Neural cell (in vitro differentiated cells): ENCODE measurements around the gene PLCD1. TPM values are rescaled to one million over a fixed set of nuclear protein-coding genes. Genes with fewer than 3 reads are reported as not detected.

Source experiments
- H2AFZ ChIP-seq: fragments of 200-600, 300-800 bp; sonication (generic), shearing (Covaris generic); 2 replicates; pipeline ENCODE4 v1.6.0; 2014; ENCODE audit warnings: low read depth, mild to moderate bottlenecking, antibody characterized with exemption, low read length, moderate library complexity
- H3F3A ChIP-seq: fragments of 200-600 bp; shearing (Covaris generic); 2 replicates; pipeline ENCODE4 v1.6.1; 2016; ENCODE audit warnings: mild to moderate bottlenecking, moderate library complexity, mixed read lengths, antibody characterized with exemption, low read length; ENCODE audit not compliant: insufficient read depth, poor library complexity, severe bottlenecking
- H3K27ac ChIP-seq: fragments of 200-600, 300-800 bp; sonication (generic), shearing (Covaris generic); 2 replicates; pipeline ENCODE4 v1.5.1; 2014; ENCODE audit warnings: mild to moderate bottlenecking, low read length, moderate library complexity
- H3K27me3 ChIP-seq: fragments of 300-800, 200-600 bp; sonication (generic), shearing (Covaris generic); 2 replicates; pipeline ENCODE4 v1.6.0; 2014; ENCODE audit warnings: mild to moderate bottlenecking, low read depth, low read length, moderate library complexity; ENCODE audit not compliant: insufficient read depth
- H3K36me3 ChIP-seq: fragments of 300-800, 200-600 bp; sonication (generic), shearing (Covaris generic); 2 replicates; pipeline ENCODE4 v1.5.1; 2014; ENCODE audit warnings: mild to moderate bottlenecking, antibody characterized with exemption, low read length, moderate library complexity; ENCODE audit not compliant: insufficient read depth
- H3K4me2 ChIP-seq: fragments of 300-800, 200-600 bp; sonication (generic), shearing (Covaris generic); 2 replicates; pipeline ENCODE4 v1.6.0; 2014; ENCODE audit warnings: mild to moderate bottlenecking, low read length
- H3K4me3 ChIP-seq: fragments of 300-800, 200-600 bp; sonication (generic), shearing (Covaris generic); 2 replicates; pipeline ENCODE4 v1.5.1; 2014; ENCODE audit warnings: mild to moderate bottlenecking, low read length, moderate library complexity
- H3K79me2 ChIP-seq: fragments of 200-600 bp; shearing (Covaris generic); replicated peaks from 2 replicates; pipeline ENCODE4 v1.6.0; 2014; ENCODE audit warnings: mild to moderate bottlenecking, low read length, moderate library complexity; ENCODE audit not compliant: insufficient read depth
- H3K9ac ChIP-seq: fragments of 300-800, 200-600 bp; sonication (generic), shearing (Covaris generic); 2 replicates; pipeline ENCODE4 v1.6.1; 2016; ENCODE audit warnings: mild to moderate bottlenecking, low read length, mixed read lengths
- H3K9me2 ChIP-seq: fragments of 200-600 bp; shearing (Covaris generic); 2 replicates; pipeline ENCODE4 v1.6.1; 2016; ENCODE audit warnings: mild to moderate bottlenecking, low read length, mixed read lengths; ENCODE audit not compliant: insufficient read depth
- H3K9me3 ChIP-seq: fragments of 200-600, 300-800 bp; sonication (generic), shearing (Covaris generic); 2 replicates; pipeline ENCODE4 v1.6.1; 2016; ENCODE audit warnings: mild to moderate bottlenecking, mixed run types, low read length, moderate library complexity, mixed read lengths
- H4K20me1 ChIP-seq: fragments of 200-600 bp; shearing (Covaris generic); 2 replicates; pipeline ENCODE4 v1.6.1; 2016; ENCODE audit warnings: mild to moderate bottlenecking, mixed run types; ENCODE audit not compliant: insufficient read depth
- EP300 ChIP-seq: fragments of 450-650 bp; conservative IDR thresholded peaks from 2 replicates; pipeline ENCODE4 v1.6.1; 2014; ENCODE audit warnings: antibody characterized with exemption, mild to moderate bottlenecking, moderate library complexity; ENCODE audit not compliant: poor library complexity, severe bottlenecking
- EZH2 ChIP-seq: fragments of 200-600, 300-800 bp; shearing (Covaris generic), sonication (generic); IDR thresholded peaks from 2 replicates; pipeline ENCODE4 v1.6.1; 2014; ENCODE audit warnings: antibody characterized with exemption, low read length, borderline replicate concordance, mild to moderate bottlenecking; ENCODE audit not compliant: insufficient read depth, poor library complexity, severe bottlenecking
- MXI1 ChIP-seq: fragments of 450-650 bp; conservative IDR thresholded peaks from 2 replicates; pipeline ENCODE4 v1.6.1; 2014; ENCODE audit warnings: antibody characterized with exemption, mild to moderate bottlenecking; ENCODE audit not compliant: poor library complexity, severe bottlenecking
- POLR2AphosphoS5 ChIP-seq: IDR thresholded peaks from 2 replicates; pipeline ENCODE4 v1.6.1; 2012
- RAD21 ChIP-seq: fragments of 450-650 bp; conservative IDR thresholded peaks from 2 replicates; pipeline ENCODE4 v1.6.1; 2014; ENCODE audit warnings: antibody characterized with exemption, mild to moderate bottlenecking, moderate library complexity
- SMC3 ChIP-seq: fragments of 450-650 bp; conservative IDR thresholded peaks from 2 replicates; pipeline ENCODE4 v1.6.1; 2014; ENCODE audit warnings: antibody characterized with exemption, mild to moderate bottlenecking, moderate library complexity; ENCODE audit not compliant: poor library complexity
- TAF1 ChIP-seq: IDR thresholded peaks from 2 replicates; pipeline ENCODE4 v1.6.1; 2012; ENCODE audit warnings: low read depth
- polyA plus RNA-seq: library from polyadenylated mRNA; depleted of rRNA; stranded (reverse); fragments of >200 nt; gene quantifications from 2 replicates; pipeline ENCODE4 v1.2.3, GENCODE V29; 2014
- TF ChIP-seq, protein P1 (sequence below): fragments of 450-650 bp; IDR thresholded peaks from 2 replicates; pipeline ENCODE4 v1.5.1; 2014; ENCODE audit warnings: antibody characterized with exemption, mild to moderate bottlenecking, moderate library complexity; ENCODE audit not compliant: poor library complexity, severe bottlenecking
- TF ChIP-seq, protein P2 (sequence below): IDR thresholded peaks from 2 replicates; pipeline ENCODE4 v1.6.1; 2012; ENCODE audit warnings: borderline replicate concordance

The PLCD1 gene
- polyA plus RNA-seq, 1 donor from 2014 or later: 4.6 TPM

DNA sequence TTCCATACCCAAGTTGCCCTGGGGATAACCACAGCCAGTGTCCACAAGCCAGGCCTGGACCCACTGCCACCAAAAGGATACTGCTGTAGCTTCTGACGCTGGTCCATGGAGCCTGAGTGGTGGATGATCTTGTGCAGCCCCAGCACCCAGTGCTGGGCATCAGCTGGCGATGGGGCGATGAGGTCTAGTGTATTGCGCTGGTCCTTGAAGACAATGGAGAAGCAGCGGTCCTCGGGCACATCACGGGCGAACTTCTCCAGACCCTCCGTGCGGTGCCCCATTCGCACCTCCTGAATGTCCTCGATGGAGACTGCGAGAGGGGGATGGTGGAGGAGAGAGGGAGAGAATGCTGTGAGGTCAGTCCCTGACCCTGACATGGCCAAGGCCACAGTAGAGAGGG is 13.0 kb downstream of the PLCD1 start:
- no peaks in the 10 kb centered on the region for H3K79me2 ChIP-seq
- no peaks in the 10 kb centered on the region for H3F3A ChIP-seq
- no peak overlapping the region for H3K4me3 ChIP-seq
- no peaks in the 10 kb centered on the region for H3K9me3 ChIP-seq
- H4K20me1 ChIP-seq: no peaks in the 10 kb centered on the region
- H3K27me3 ChIP-seq: no peaks in the 10 kb centered on the region
- H3K9me2 ChIP-seq: no peaks in the 10 kb centered on the region
- no peak overlapping the region for H3K9ac ChIP-seq
- H3K4me2 ChIP-seq: no peak overlapping the region
- H2AFZ ChIP-seq: no peak overlapping the region
- no peaks in the 10 kb centered on the region for H3K36me3 ChIP-seq
- H3K27ac ChIP-seq: no peak overlapping the region
- TF ChIP-seq MXI1 (no peak), RAD21 (no peak), TAF1 (no peak), EP300 (no peak), POLR2AphosphoS5 (no peak), SMC3 (no peak), EZH2 (no peak)
- TF ChIP-seq, protein P1, sequence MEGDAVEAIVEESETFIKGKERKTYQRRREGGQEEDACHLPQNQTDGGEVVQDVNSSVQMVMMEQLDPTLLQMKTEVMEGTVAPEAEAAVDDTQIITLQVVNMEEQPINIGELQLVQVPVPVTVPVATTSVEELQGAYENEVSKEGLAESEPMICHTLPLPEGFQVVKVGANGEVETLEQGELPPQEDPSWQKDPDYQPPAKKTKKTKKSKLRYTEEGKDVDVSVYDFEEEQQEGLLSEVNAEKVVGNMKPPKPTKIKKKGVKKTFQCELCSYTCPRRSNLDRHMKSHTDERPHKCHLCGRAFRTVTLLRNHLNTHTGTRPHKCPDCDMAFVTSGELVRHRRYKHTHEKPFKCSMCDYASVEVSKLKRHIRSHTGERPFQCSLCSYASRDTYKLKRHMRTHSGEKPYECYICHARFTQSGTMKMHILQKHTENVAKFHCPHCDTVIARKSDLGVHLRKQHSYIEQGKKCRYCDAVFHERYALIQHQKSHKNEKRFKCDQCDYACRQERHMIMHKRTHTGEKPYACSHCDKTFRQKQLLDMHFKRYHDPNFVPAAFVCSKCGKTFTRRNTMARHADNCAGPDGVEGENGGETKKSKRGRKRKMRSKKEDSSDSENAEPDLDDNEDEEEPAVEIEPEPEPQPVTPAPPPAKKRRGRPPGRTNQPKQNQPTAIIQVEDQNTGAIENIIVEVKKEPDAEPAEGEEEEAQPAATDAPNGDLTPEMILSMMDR: no peak
- TF ChIP-seq, protein P2, sequence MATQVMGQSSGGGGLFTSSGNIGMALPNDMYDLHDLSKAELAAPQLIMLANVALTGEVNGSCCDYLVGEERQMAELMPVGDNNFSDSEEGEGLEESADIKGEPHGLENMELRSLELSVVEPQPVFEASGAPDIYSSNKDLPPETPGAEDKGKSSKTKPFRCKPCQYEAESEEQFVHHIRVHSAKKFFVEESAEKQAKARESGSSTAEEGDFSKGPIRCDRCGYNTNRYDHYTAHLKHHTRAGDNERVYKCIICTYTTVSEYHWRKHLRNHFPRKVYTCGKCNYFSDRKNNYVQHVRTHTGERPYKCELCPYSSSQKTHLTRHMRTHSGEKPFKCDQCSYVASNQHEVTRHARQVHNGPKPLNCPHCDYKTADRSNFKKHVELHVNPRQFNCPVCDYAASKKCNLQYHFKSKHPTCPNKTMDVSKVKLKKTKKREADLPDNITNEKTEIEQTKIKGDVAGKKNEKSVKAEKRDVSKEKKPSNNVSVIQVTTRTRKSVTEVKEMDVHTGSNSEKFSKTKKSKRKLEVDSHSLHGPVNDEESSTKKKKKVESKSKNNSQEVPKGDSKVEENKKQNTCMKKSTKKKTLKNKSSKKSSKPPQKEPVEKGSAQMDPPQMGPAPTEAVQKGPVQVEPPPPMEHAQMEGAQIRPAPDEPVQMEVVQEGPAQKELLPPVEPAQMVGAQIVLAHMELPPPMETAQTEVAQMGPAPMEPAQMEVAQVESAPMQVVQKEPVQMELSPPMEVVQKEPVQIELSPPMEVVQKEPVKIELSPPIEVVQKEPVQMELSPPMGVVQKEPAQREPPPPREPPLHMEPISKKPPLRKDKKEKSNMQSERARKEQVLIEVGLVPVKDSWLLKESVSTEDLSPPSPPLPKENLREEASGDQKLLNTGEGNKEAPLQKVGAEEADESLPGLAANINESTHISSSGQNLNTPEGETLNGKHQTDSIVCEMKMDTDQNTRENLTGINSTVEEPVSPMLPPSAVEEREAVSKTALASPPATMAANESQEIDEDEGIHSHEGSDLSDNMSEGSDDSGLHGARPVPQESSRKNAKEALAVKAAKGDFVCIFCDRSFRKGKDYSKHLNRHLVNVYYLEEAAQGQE: no peak

DNA sequence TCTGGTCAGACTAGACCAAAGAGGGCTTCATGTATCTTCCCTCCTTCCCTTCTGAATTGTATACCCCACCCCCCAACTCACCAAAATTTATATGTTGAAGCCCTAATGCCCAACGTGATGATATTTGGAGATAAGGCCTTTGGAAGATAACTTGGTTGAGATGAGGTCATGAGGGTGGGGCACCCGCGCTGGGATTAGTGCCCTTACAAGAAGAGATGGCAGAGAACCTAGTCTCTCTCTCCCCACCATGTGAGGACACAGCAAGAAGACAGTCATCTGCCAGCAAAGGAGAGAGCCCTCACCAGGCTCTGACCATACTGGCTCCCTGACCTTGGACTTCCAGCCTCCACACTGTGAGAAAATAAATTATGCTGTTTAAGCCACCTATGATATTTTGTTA is 13.5 kb downstream of the PLCD1 start:
- Histone ChIP-seq H2AFZ (no peak overlapping the region), H3K9ac (no peak overlapping the region), H3K9me2 (no peaks in the 10 kb centered on the region), H3K27me3 (no peaks in the 10 kb centered on the region), H3F3A (no peaks in the 10 kb centered on the region), H3K79me2 (no peaks in the 10 kb centered on the region), H3K9me3 (no peaks in the 10 kb centered on the region), H3K27ac (no peak overlapping the region), H4K20me1 (no peaks in the 10 kb centered on the region), H3K4me3 (no peak overlapping the region), H3K4me2 (no peak overlapping the region), H3K36me3 (no peaks in the 10 kb centered on the region)
- TF ChIP-seq SMC3: no peak
- TF ChIP-seq, protein P1: no peak
- TF ChIP-seq RAD21: no peak
- TF ChIP-seq EZH2: no peak
- no peak for TF ChIP-seq POLR2AphosphoS5
- TF ChIP-seq TAF1: no peak
- TF ChIP-seq, protein P2: no peak
- TF ChIP-seq MXI1: no peak
- TF ChIP-seq EP300: no peak
